Small intestine (tissue), 7 donors: ENCODE results near the gene PEAK1. TPM values are rescaled to one million over a fixed set of nuclear protein-coding genes. Genes with fewer than 3 reads are reported as not detected.

Source experiments
- DNase-seq, 2 donors: peaks; one replicate each; pipeline versions ENCODE4 v3.0.0 to v3.0.0-alpha.2; 2013
- FAIRE-seq: peaks from 2 replicates; lab custom pipeline; 2012; peaks lifted over from hg19 to GRCh38; lab: Jason Lieb, UNC
- H3K27ac ChIP-seq, 3 donors: one replicate each; pipeline ENCODE4 v1.5.1; 2013; ENCODE audit warnings: low read length in 2 of 3, mild to moderate bottlenecking in 2 of 3, control low read depth in 1 of 3, inconsistent platforms in 1 of 3, low read depth in 1 of 3, moderate library complexity in 1 of 3
- H3K27me3 ChIP-seq, 3 donors: one replicate each; pipeline ENCODE4 v1.6.1; 2013; ENCODE audit warnings: low read length in 3 of 3, inconsistent platforms in 1 of 3; ENCODE audit not compliant: control insufficient read depth in 3 of 3, insufficient read depth in 3 of 3
- H3K36me3 ChIP-seq, 3 donors: one replicate each; pipeline ENCODE4 v1.6.1; 2013; ENCODE audit warnings: low read length in 3 of 3, inconsistent platforms in 1 of 3, low read depth in 1 of 3, mild to moderate bottlenecking in 1 of 3, moderate library complexity in 1 of 3; ENCODE audit not compliant: control insufficient read depth in 3 of 3, insufficient read depth in 2 of 3
- H3K4me1 ChIP-seq, 3 donors: one replicate each; pipeline ENCODE4 v1.6.1; 2013; ENCODE audit warnings: low read length in 2 of 3, inconsistent platforms in 1 of 3, low read depth in 1 of 3, mild to moderate bottlenecking in 1 of 3, moderate library complexity in 1 of 3; ENCODE audit not compliant: control insufficient read depth in 3 of 3, insufficient read depth in 2 of 3
- H3K4me3 ChIP-seq, 3 donors: one replicate each; pipeline ENCODE4 v1.5.1; 2013; ENCODE audit warnings: low read length in 3 of 3, control low read depth in 1 of 3, inconsistent platforms in 1 of 3, low read depth in 1 of 3, mild to moderate bottlenecking in 1 of 3, moderate library complexity in 1 of 3
- H3K9me3 ChIP-seq, 2 donors: one replicate each; pipeline ENCODE4 v1.6.1; 2013; ENCODE audit warnings: low read depth in 1 of 2, low read length in 1 of 2; ENCODE audit not compliant: control insufficient read depth in 2 of 2, insufficient read depth in 1 of 2
- WGBS, 3 donors: extraction: QIAGEN DNeasy Blood & Tissue Kit; methylation state at CpG; one replicate each; pipeline ENCODE4 v1.1.7; 2013; 5-methylcytosine and 5-hydroxymethylcytosine counted together
- polyA plus RNA-seq, 4 donors: library from polyadenylated mRNA; stranded (reverse) in 3 of 4; unstranded in 1 of 4; fragments of 200-250 nt in 3 of 4; fragments of 120-200 nt in 1 of 4; gene quantifications; one replicate each; pipeline versions ENCODE4 v1.2.1 to v1.2.3, GENCODE V29; 2013
- donor health status: healthy with polysubstance abuse.
- donor health status: control.
- donor health status: control.
- donor health status: Bipolar disorder and iron deficiency.
- donor health status: healthy.

The PEAK1 gene
- polyA plus RNA-seq, 4 donors, result 1.4 to 24.8 (median 5.3) TPM

GRCh38 chr15:77226652-77227051, 193.3 kb downstream of the PEAK1 start:
- Histone ChIP-seq H3K27ac (peak overlapping the region in 2 of 3 donors; percentile 32 to 55), H3K4me1 (peaks cover 0 to 14% (median 8%) of the 10 kb centered on the region in 3 donors), H3K9me3 (no peaks in the 10 kb centered on the region), H3K27me3 (no peaks in the 10 kb centered on the region), H3K36me3 (peaks cover 0 to 3% (median 0%) of the 10 kb centered on the region in 3 donors), H3K4me3 (no peak overlapping the region)
- DNase-seq (peak; percentile 83 to 95), FAIRE-seq (no peak)
- WGBS, 3 donors, result 8 to 40% (median 29%) methylated on average over 2 of the region's 2 CpGs

GRCh38 chr15:77225646-77226045, 194.3 kb downstream of the PEAK1 start:
- no peak overlapping the region for H3K4me3 ChIP-seq
- peak in 1 of 2 donors; percentile 41 for DNase-seq
- H3K27ac ChIP-seq, result peak overlapping the region in 1 of 3 donors; percentile 55
- WGBS, 3 donors, result 72 to 87% (median 84%) methylated on average over 4 of the region's 4 CpGs
- no peaks in the 10 kb centered on the region for H3K9me3 ChIP-seq
- FAIRE-seq, result no peak
- H3K36me3 ChIP-seq, result peaks cover 0 to 3% (median 0%) of the 10 kb centered on the region in 3 donors
- H3K27me3 ChIP-seq, result no peaks in the 10 kb centered on the region
- peaks cover 0 to 14% (median 8%) of the 10 kb centered on the region in 3 donors for H3K4me1 ChIP-seq

GRCh38 chr15:77225088-77225487, 194.8 kb downstream of the PEAK1 start:
- Histone ChIP-seq H3K9me3 (no peaks in the 10 kb centered on the region), H3K4me1 (peaks cover 0 to 14% (median 8%) of the 10 kb centered on the region in 3 donors), H3K36me3 (peaks cover 0 to 3% (median 0%) of the 10 kb centered on the region in 3 donors), H3K27ac (peak overlapping the region in 1 of 3 donors; percentile 10), H3K27me3 (no peaks in the 10 kb centered on the region), H3K4me3 (no peak overlapping the region)
- DNase-seq (peak in 1 of 2 donors; percentile 9), FAIRE-seq (no peak)
- 91 to 96% (median 91%) methylated on average over 2 of the region's 2 CpGs for WGBS, 3 donors

GRCh38 chr15:77224352-77224751, 195.6 kb downstream of the PEAK1 start:
- WGBS, 3 donors, result 65 to 71% (median 69%) methylated on average over 1 of the region's 1 CpG
- Histone ChIP-seq H3K9me3 (no peaks in the 10 kb centered on the region), H3K27me3 (no peaks in the 10 kb centered on the region), H3K27ac (no peak overlapping the region), H3K4me3 (no peak overlapping the region), H3K4me1 (peaks cover 0 to 14% (median 8%) of the 10 kb centered on the region in 3 donors), H3K36me3 (no peaks in the 10 kb centered on the region)
- DNase-seq, result peak; percentile 27 to 29
- FAIRE-seq, result no peak

- Histone ChIP-seq H3K4me3 (no peak overlapping the region), H3K27ac (no peak overlapping the region), H3K27me3 (no peaks in the 10 kb centered on the region), H3K36me3 (peaks cover 0 to 3% (median 0%) of the 10 kb centered on the region in 3 donors), H3K9me3 (no peaks in the 10 kb centered on the region), H3K4me1 (peaks cover 0 to 10% (median 6%) of the 10 kb centered on the region in 3 donors)
- DNase-seq, result no peak
- no peak for FAIRE-seq
- WGBS, 3 donors, result 91 to 92% (median 91%) methylated on average over 3 of the region's 3 CpGs
Observed at GRCh38 chr15:77221708-77222107, 198.2 kb downstream of the PEAK1 start.

GRCh38 chr15:77221174-77221573, 198.7 kb downstream of the PEAK1 start:
- Histone ChIP-seq H3K27ac (no peak overlapping the region), H3K27me3 (no peaks in the 10 kb centered on the region), H3K36me3 (peaks cover 0 to 3% (median 0%) of the 10 kb centered on the region in 3 donors), H3K4me3 (no peak overlapping the region), H3K9me3 (no peaks in the 10 kb centered on the region), H3K4me1 (peaks cover 0 to 10% (median 6%) of the 10 kb centered on the region in 3 donors)
- FAIRE-seq, result no peak
- no peak for DNase-seq
- 84 to 88% (median 84%) methylated on average over 3 of the region's 3 CpGs for WGBS, 3 donors

- FAIRE-seq (no peak), DNase-seq (no peak)
- 92 to 100% (median 95%) methylated on average over 1 of the region's 1 CpG for WGBS, 3 donors
Observed at GRCh38 chr15:77219841-77220240, 200.1 kb downstream of the PEAK1 start.

GRCh38 chr15:77209221-77209620, 210.7 kb downstream of the PEAK1 start:
- Histone ChIP-seq H3K4me3 (no peak overlapping the region), H3K27me3 (no peaks in the 10 kb centered on the region), H3K27ac (no peak overlapping the region), H3K9me3 (no peaks in the 10 kb centered on the region), H3K4me1 (no peaks in the 10 kb centered on the region), H3K36me3 (peaks cover 0 to 2% (median 0%) of the 10 kb centered on the region in 3 donors)
- FAIRE-seq (no peak), DNase-seq (no peak)
- WGBS, 3 donors, result 93 to 98% (median 97%) methylated on average over 2 of the region's 2 CpGs

More at GRCh38 chr15:77219841-77220240, 200.1 kb downstream of the PEAK1 start:
- Histone ChIP-seq H3K4me1 (peaks cover 0 to 4% (median 4%) of the 10 kb centered on the region in 3 donors), H3K36me3 (peaks cover 0 to 3% (median 0%) of the 10 kb centered on the region in 3 donors), H3K27me3 (no peaks in the 10 kb centered on the region), H3K4me3 (no peak overlapping the region), H3K27ac (no peak overlapping the region), H3K9me3 (no peaks in the 10 kb centered on the region)

GRCh38 chr15:77208241-77208640, 211.7 kb downstream of the PEAK1 start:
- peaks cover 0 to 2% (median 0%) of the 10 kb centered on the region in 3 donors for H3K36me3 ChIP-seq
- WGBS, 3 donors, result 85 to 96% (median 92%) methylated on average over 3 of the region's 3 CpGs
- no peaks in the 10 kb centered on the region for H3K9me3 ChIP-seq
- DNase-seq (no peak), FAIRE-seq (no peak)
- H3K4me1 ChIP-seq, result no peaks in the 10 kb centered on the region
- H3K27me3 ChIP-seq, result no peaks in the 10 kb centered on the region
- no peak overlapping the region for H3K27ac ChIP-seq
- no peak overlapping the region for H3K4me3 ChIP-seq
